Left renal cortex interstitium (tissue), 4 donors: ENCODE measurements around the gene SPTA1. TPM values are rescaled to one million over a fixed set of nuclear protein-coding genes. Genes with fewer than 3 reads are reported as not detected.

Source experiments
- DNase-seq, 4 donors: peaks; one replicate each; pipeline ENCODE4 v3.0.0-alpha.2; 2013; ENCODE audit warnings: low read depth in 4 of 4, low spot score in 2 of 4, missing footprints in 1 of 4
- polyA plus RNA-seq, 4 donors: library from polyadenylated mRNA; unstranded; fragments of 120-200 nt; gene quantifications; one replicate each; pipeline ENCODE4 v1.2.1, GENCODE V29; 2013; ENCODE audit not compliant: insufficient read length in 4 of 4

The SPTA1 gene
- polyA plus RNA-seq, 4 donors, result 1.1 to 5.9 (median 1.8) TPM

- DNase-seq, result no peak
Observed at GRCh38 chr1:158577561-158577960, 109.0 kb downstream of the SPTA1 start.

- DNase-seq, result no peak
Observed at GRCh38 chr1:158572226-158572625, 114.3 kb downstream of the SPTA1 start.

- no peak for DNase-seq
Observed at GRCh38 chr1:158570480-158570879, 116.0 kb downstream of the SPTA1 start, which contains the start of gene OR6P1. Gene OR6P1 (minus strand): TSS chr1:158570580. CDS start chr1:158563604, 6,976 bp downstream.

GRCh38 chr1:158564608-158565007 is 121.9 kb downstream of the SPTA1 start:
- DNase-seq, result no peak

DNA sequence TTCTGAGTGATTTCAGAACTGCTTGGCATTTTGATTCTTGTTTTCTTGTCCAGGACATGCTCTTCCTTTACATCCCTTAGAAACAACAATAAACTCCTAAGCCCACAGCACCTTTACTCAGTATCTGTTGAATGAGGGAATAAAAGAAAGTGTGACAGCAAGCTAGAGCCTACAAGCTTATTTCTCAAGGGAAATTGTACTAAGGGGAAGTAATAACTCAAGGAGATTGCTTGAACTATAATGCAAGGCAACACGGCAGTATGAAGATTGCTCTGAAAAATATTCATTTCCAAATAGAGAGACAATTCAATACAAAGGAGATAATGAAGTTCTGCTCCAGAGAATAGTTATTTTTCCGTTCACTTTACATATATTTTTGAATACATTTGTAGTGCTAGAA is 122.7 kb downstream of the SPTA1 start:
- no peak for DNase-seq

Other genes starting within 250 kb of the SPTA1 start
- under 1 TPM in 1 of 4 donors, not detected in 3; 0.05 TPM for gene OR10K1, start 224.9 kb downstream of the SPTA1 start, polyA plus RNA-seq
- gene OR10R2, start 214.5 kb downstream of the SPTA1 start, polyA plus RNA-seq, result not detected
- gene OR6Y1, start 132.3 kb downstream of the SPTA1 start, polyA plus RNA-seq, result not detected
- not detected for gene OR6P1, start 116.1 kb downstream of the SPTA1 start, polyA plus RNA-seq
- not detected for gene OR10X1, start 106.8 kb downstream of the SPTA1 start, polyA plus RNA-seq
- gene OR10Z1, start 81.4 kb downstream of the SPTA1 start, polyA plus RNA-seq, result under 1 TPM; 0.05 to 0.10 (median 0.06) TPM
- not detected for gene OR6K2, start 13.9 kb upstream of the SPTA1 start, polyA plus RNA-seq
- gene OR6K3, start 34.0 kb upstream of the SPTA1 start, polyA plus RNA-seq, result under 1 TPM in 3 of 4 donors, not detected in 1; 0.07 to 0.14 (median 0.08) TPM
- not detected for gene OR6K6, start 68.0 kb upstream of the SPTA1 start, polyA plus RNA-seq
- gene OR6N1, start 85.5 kb upstream of the SPTA1 start, polyA plus RNA-seq, result under 1 TPM in 1 of 4 donors, not detected in 3; 0.06 TPM
- gene OR6N2, start 94.5 kb upstream of the SPTA1 start, polyA plus RNA-seq, result not detected
- gene MNDA, start 144.6 kb upstream of the SPTA1 start, polyA plus RNA-seq, result 1 to 10 TPM; 2.9 to 4.8 (median 3.5) TPM
- gene PYHIN1, start 244.8 kb upstream of the SPTA1 start, polyA plus RNA-seq, result under 1 TPM; 0.17 to 0.29 (median 0.23) TPM